Epithelial cell of esophagus (primary cell): ENCODE results near the gene USF2.

Source experiments
- DNase-seq: peaks from one replicate; pipeline ENCODE4 v3.0.0; 2010; ENCODE audit warnings: low read depth
- H3K4me3 ChIP-seq: 2 replicates; pipeline ENCODE4 v1.5.1; 2011; ENCODE audit warnings: mild to moderate bottlenecking, low read length, control low read depth
- TF ChIP-seq, protein P1 (sequence below): IDR thresholded peaks from 2 replicates; pipeline ENCODE4 v1.5.1; 2011; ENCODE audit warnings: low read depth, mild to moderate bottlenecking, low read length, control low read depth, inconsistent platforms; ENCODE audit not compliant: insufficient read depth; ENCODE audit errors: missing control alignments

USF2 gene

DNA sequence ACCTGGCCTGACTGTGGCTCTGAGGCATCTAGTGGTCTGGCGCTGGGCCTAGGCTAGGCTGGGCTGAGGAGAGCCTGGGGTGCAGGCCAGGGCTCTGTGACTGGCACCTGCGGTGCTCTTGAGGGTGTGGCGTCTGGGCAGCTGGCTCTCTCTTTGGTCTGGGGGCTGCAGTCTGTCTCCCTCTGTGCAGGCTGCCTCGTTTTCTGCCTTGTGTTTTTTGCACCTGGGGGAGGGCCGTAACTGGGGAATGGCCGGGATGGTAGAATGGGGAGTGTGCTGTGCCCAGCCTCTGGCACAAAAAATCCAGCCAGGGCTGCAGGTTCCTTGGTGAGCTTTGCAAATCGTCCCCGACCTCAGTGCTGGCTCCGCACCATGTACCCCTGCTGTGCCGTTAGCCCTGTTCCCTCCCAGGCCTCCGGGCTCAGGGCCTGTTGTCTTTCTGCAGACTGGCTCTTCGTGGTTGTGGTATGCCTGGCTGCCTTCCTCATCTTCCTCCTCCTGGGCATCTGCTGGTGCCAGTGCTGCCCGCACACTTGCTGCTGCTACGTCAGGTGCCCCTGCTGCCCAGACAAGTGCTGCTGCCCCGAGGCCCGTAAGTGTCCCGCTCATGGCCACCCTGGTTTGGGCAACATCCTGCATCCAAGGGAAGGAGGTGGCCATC is 6.5 kb upstream of the USF2 start:
- no peak for DNase-seq
- TF ChIP-seq, protein P1, sequence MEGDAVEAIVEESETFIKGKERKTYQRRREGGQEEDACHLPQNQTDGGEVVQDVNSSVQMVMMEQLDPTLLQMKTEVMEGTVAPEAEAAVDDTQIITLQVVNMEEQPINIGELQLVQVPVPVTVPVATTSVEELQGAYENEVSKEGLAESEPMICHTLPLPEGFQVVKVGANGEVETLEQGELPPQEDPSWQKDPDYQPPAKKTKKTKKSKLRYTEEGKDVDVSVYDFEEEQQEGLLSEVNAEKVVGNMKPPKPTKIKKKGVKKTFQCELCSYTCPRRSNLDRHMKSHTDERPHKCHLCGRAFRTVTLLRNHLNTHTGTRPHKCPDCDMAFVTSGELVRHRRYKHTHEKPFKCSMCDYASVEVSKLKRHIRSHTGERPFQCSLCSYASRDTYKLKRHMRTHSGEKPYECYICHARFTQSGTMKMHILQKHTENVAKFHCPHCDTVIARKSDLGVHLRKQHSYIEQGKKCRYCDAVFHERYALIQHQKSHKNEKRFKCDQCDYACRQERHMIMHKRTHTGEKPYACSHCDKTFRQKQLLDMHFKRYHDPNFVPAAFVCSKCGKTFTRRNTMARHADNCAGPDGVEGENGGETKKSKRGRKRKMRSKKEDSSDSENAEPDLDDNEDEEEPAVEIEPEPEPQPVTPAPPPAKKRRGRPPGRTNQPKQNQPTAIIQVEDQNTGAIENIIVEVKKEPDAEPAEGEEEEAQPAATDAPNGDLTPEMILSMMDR = no peak
- H3K4me3 ChIP-seq = no peak overlapping the region

DNA sequence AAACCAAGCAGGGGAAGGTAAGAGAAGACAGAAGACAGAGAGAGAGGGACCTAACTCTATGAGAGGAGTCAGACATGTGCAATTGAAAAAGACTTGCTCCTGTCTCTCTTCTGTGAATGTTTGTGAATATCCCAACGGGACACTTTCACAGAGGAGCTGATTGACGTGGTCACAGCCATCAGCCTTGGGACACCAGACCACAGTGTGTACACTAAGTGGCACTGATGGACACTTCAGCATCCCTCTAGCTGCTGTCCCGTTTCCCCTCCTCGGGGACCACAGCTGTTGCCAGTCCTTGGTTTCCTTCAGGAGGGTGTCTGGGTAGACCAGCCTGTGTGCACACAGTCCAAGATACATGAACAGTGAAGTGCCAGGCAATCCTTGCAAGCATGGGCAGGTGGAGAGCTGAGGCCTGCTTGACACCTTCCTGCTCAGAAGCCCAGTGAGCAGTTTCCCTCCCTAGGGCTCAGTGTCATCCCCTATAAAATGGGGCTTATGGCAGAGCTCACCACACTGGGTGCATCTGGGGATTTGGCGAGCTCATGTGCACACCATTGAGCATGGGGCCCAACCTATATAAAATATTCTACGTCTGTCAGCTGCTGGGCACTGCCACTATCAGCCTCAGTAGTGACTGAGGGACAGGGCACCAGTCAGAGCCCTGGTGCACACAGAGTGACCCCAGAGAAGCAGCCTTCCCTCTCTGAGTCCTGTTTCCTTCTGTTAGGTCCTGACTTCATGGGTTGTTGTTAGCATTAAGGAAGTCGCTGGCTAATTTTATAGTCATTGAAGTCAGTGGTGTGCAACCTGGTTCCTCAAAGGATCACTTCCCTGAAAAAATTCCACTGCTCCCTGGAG is 4.3 kb upstream of the USF2 start:
- no peak for DNase-seq
- TF ChIP-seq, protein P1 = no peak
- no peak overlapping the region for H3K4me3 ChIP-seq

GRCh38 chr19:35265126-35265899 is 3.4 kb upstream of the USF2 start:
- TF ChIP-seq, protein P1 = no peak
- no peak overlapping the region for H3K4me3 ChIP-seq
- peak; percentile 18 for DNase-seq

- no peak for DNase-seq
- TF ChIP-seq, protein P1 = no peak
- H3K4me3 ChIP-seq = no peak overlapping the region
These were observed 2.8 kb upstream of the USF2 start for GRCh38 chr19:35265900-35266519.

DNA sequence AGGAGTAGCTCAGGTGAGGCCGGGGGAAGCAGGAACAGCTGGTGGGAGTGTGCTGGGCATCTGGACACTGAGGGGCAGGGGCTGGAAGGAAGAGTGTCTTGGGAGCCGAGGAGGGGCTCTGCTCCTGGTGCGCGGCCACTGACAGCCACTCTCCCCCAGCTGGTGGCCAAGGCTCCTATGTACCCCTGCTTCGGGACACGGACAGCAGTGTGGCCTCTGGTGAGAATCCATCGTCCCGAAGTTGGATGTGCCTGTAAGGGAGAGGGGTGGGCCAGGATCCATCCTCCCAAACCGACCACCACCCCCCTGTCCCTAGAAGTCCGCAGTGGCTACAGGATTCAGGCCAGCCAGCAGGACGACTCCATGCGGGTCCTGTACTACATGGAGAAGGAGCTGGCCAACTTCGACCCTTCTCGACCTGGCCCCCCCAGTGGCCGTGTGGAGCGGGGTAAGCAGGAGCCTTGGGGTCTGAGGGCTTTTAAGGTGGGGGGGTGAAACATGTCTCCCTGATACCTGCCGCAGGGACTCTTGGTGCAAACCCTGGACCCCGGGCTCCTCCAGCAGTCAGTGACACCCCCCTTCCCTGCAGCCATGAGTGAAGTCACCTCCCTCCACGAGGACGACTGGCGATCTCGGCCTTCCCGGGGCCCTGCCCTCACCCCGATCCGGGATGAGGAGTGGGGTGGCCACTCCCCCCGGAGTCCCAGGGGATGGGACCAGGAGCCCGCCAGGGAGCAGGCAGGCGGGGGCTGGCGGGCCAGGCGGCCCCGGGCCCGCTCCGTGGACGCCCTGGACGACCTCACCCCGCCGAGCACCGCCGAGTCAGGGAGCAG is 2.0 kb upstream of the USF2 start:
- TF ChIP-seq, protein P1 = no peak
- no peak for DNase-seq
- peak overlapping the region; percentile 81 for H3K4me3 ChIP-seq

DNA sequence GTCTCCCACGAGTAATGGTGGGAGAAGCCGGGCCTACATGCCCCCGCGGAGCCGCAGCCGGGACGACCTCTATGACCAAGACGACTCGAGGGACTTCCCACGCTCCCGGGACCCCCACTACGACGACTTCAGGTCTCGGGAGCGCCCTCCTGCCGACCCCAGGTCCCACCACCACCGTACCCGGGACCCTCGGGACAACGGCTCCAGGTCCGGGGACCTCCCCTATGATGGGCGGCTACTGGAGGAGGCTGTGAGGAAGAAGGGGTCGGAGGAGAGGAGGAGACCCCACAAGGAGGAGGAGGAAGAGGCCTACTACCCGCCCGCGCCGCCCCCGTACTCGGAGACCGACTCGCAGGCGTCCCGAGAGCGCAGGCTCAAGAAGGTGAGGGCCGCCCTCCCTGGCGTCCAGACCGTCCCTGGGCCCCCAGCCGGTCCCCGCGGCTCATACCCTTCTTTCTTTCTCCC is 1.4 kb upstream of the USF2 start:
- DNase-seq = peak; percentile 29
- TF ChIP-seq, protein P1 = no peak
- peak overlapping the region; percentile 81 for H3K4me3 ChIP-seq
